Stomach (tissue), 4 donors: ENCODE data around the gene MYBBP1A.

Experiments used
- POLR2AphosphoS5 ChIP-seq, 3 donors: sonication (generic); formaldehyde crosslinking; IDR thresholded peaks; one replicate each; pipeline ENCODE4 v1.6.1; 2016; ENCODE audit warnings: antibody characterized with exemption in 3 of 3
- TF ChIP-seq, protein P1 (sequence below), 7 experiments: fragments of 450-650 bp in 4 of 7; fragments of 200-600 bp in 3 of 7; sonication (generic) in 3 of 7; IDR thresholded peaks; one replicate each; pipeline ENCODE4 v1.5.1; 2016 to 2019; ENCODE audit warnings: antibody characterized with exemption in 7 of 7, control low read depth in 2 of 7, mild to moderate bottlenecking in 1 of 7

DNA sequence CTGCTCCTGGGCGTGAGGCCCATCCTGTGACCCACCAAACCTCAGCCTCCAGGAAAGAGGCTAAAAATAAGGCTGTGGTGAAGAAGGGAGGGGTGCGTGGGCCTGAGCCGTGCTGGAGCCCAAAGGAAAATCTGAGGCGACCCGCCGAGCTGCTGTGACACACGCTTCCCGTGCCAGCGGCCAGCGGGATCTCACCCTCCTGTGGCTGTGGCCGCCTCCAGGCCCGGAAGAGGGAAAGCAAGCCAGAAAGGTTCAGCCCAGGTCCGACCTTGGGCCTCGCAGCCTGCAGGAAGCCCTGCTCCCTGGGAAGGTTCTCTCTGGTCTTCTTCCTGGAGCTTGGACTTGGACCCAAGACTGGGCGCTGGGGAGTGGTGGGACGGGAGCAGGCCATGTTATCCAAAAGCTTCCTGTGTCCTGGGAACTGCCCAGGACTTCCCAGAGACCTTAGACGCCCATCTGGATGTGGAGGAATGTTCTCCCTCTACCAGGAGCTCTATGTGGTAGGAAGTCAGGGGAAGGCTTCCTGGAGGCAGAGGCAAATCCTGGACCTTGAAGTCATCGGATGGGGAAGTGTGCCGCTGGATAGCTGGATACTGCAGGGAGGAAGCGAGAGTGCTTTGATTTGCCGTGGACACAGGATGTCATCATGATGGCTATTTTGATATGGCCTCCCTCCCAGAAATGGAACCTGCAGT is 45.1 kb downstream of the MYBBP1A start:
- TF ChIP-seq, protein P1, sequence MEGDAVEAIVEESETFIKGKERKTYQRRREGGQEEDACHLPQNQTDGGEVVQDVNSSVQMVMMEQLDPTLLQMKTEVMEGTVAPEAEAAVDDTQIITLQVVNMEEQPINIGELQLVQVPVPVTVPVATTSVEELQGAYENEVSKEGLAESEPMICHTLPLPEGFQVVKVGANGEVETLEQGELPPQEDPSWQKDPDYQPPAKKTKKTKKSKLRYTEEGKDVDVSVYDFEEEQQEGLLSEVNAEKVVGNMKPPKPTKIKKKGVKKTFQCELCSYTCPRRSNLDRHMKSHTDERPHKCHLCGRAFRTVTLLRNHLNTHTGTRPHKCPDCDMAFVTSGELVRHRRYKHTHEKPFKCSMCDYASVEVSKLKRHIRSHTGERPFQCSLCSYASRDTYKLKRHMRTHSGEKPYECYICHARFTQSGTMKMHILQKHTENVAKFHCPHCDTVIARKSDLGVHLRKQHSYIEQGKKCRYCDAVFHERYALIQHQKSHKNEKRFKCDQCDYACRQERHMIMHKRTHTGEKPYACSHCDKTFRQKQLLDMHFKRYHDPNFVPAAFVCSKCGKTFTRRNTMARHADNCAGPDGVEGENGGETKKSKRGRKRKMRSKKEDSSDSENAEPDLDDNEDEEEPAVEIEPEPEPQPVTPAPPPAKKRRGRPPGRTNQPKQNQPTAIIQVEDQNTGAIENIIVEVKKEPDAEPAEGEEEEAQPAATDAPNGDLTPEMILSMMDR (IDR thresholded peaks at IDR 0.05): no peak
- TF ChIP-seq POLR2AphosphoS5 (IDR thresholded peaks at IDR 0.05): no peak
